Endothelial cell (in vitro differentiated cells): ENCODE data around the gene RPL27. TPM values are rescaled to one million over a fixed set of nuclear protein-coding genes. Genes with fewer than 3 reads are reported as not detected.
"Not testable (repeated sequence)": the region's sequence is repeated elsewhere in the genome, so short reads cannot be mapped to it uniquely, and the experiment has no call there.

Source experiments
- DNase-seq: peaks from one replicate; pipeline ENCODE4 v3.0.0; 2021; ENCODE audit warnings: low spot score
- H3K27ac Mint-ChIP-seq: one replicate; pipeline ENCODE4 v1.8.0; 2021; ENCODE audit warnings: mixed read lengths, inconsistent platforms; ENCODE audit not compliant: unreplicated experiment
- H3K27me3 Mint-ChIP-seq: one replicate; pipeline ENCODE4 v1.8.0; 2021; ENCODE audit warnings: mild to moderate bottlenecking, moderate library complexity, mixed read lengths, inconsistent platforms; ENCODE audit not compliant: unreplicated experiment
- H3K36me3 Mint-ChIP-seq: one replicate; pipeline ENCODE4 v1.8.0; 2021; ENCODE audit warnings: mild to moderate bottlenecking, low read depth, mixed read lengths, inconsistent platforms; ENCODE audit not compliant: unreplicated experiment
- H3K4me1 Mint-ChIP-seq: one replicate; pipeline ENCODE4 v1.8.0; 2021; ENCODE audit warnings: mild to moderate bottlenecking, mixed read lengths, inconsistent platforms; ENCODE audit not compliant: unreplicated experiment
- H3K4me3 Mint-ChIP-seq: one replicate; pipeline ENCODE4 v1.8.0; 2021; ENCODE audit warnings: mild to moderate bottlenecking, mixed read lengths, inconsistent platforms; ENCODE audit not compliant: unreplicated experiment
- H3K9me3 Mint-ChIP-seq: one replicate; pipeline ENCODE4 v1.8.0; 2021; ENCODE audit warnings: mixed read lengths, inconsistent platforms; ENCODE audit not compliant: unreplicated experiment
- total RNA-seq: library from RNA; stranded (reverse); fragmentation: NEBNext Ultra II Directional; extraction: Animal tissue kit (Norgen Biotek cat#: 25700); gene quantifications from one replicate; pipeline ENCODE4 v1.2.1, GENCODE V29; 2021; ENCODE audit not compliant: unreplicated experiment
- TF ChIP-seq, protein P1 (sequence below): fragments of 200-600 bp; sonication (generic); IDR thresholded peaks from one replicate; pipeline ENCODE4 v1.5.0; 2021; ENCODE audit warnings: antibody characterized with exemption; ENCODE audit not compliant: unreplicated experiment

RPL27 gene
- total RNA-seq, 1 donor from 2014 or later, result 1,237 TPM

GRCh38 chr17:42967925-42968324, 30.3 kb upstream of the RPL27 start:
- H3K36me3 Mint-ChIP-seq, result peaks cover 5% of the 10 kb centered on the region
- H3K27me3 Mint-ChIP-seq, result no peaks in the 10 kb centered on the region
- H3K4me1 Mint-ChIP-seq, result peaks cover 13% of the 10 kb centered on the region
- no peak overlapping the region for H3K4me3 Mint-ChIP-seq
- TF ChIP-seq, protein P1, sequence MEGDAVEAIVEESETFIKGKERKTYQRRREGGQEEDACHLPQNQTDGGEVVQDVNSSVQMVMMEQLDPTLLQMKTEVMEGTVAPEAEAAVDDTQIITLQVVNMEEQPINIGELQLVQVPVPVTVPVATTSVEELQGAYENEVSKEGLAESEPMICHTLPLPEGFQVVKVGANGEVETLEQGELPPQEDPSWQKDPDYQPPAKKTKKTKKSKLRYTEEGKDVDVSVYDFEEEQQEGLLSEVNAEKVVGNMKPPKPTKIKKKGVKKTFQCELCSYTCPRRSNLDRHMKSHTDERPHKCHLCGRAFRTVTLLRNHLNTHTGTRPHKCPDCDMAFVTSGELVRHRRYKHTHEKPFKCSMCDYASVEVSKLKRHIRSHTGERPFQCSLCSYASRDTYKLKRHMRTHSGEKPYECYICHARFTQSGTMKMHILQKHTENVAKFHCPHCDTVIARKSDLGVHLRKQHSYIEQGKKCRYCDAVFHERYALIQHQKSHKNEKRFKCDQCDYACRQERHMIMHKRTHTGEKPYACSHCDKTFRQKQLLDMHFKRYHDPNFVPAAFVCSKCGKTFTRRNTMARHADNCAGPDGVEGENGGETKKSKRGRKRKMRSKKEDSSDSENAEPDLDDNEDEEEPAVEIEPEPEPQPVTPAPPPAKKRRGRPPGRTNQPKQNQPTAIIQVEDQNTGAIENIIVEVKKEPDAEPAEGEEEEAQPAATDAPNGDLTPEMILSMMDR, result no peak
- DNase-seq, result no peak
- no peaks in the 10 kb centered on the region for H3K9me3 Mint-ChIP-seq
- H3K27ac Mint-ChIP-seq, result no peak overlapping the region

- H3K4me1 Mint-ChIP-seq, result peaks cover 6% of the 10 kb centered on the region
- no peaks in the 10 kb centered on the region for H3K27me3 Mint-ChIP-seq
- no peak overlapping the region for H3K4me3 Mint-ChIP-seq
- no peaks in the 10 kb centered on the region for H3K9me3 Mint-ChIP-seq
- H3K36me3 Mint-ChIP-seq, result no peaks in the 10 kb centered on the region
- DNase-seq, result no peak
- TF ChIP-seq, protein P1, result no peak
- H3K27ac Mint-ChIP-seq, result no peak overlapping the region
These were observed 29.1 kb upstream of the RPL27 start for GRCh38 chr17:42969001-42969581.

GRCh38 chr17:42971589-42971988, 26.6 kb upstream of the RPL27 start:
- TF ChIP-seq, protein P1, result no peak
- H3K9me3 Mint-ChIP-seq, result no peaks in the 10 kb centered on the region
- no peaks in the 10 kb centered on the region for H3K36me3 Mint-ChIP-seq
- DNase-seq, result no peak
- no peaks in the 10 kb centered on the region for H3K27me3 Mint-ChIP-seq
- H3K4me3 Mint-ChIP-seq, result no peak overlapping the region
- peak overlapping the region; percentile 50 for H3K27ac Mint-ChIP-seq
- no peaks in the 10 kb centered on the region for H3K4me1 Mint-ChIP-seq

DNA sequence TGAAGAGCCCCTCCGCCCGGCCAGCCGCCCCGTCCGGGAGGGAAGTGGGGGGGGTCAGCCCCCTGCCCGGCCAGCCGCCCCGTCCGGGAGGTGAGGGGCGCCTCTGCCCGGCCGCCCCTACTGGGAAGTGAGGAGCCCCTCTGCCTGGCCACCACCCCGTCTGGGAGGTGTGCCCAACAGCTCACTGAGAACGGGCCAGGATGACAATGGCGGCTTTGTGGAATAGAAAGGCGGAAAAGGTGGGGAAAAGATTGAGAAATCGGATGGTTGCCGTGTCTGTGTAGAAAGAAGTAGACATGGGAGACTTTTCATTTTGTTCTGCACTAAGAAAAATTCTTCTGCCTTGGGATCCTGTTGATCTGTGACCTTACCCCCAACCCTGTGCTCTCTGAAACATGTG, 24.9 kb upstream of the RPL27 start:
- not testable (repeated sequence) for DNase-seq, H3K4me3 Mint-ChIP-seq, H3K9me3 Mint-ChIP-seq, H3K4me1 Mint-ChIP-seq, H3K27ac Mint-ChIP-seq, H3K27me3 Mint-ChIP-seq, H3K36me3 Mint-ChIP-seq

DNA sequence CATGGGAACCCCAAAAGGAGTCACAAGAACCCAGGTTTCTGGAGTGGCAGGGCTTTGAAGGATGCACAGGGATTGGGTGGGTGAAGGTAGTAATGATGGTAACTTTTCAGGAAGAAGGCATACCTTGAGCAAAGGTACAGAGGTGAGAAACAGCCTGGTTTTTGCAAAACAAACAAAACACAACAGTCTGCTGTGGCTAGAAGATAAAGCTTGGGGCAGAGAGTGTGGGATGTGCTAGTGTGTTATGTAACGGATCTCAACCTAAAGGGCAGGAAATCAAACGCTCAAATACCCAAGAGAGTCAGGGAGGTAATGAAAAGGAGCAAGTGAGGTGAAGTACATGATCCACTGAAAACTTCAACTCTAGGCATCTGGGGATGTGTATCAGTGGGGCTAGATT, 23.0 kb upstream of the RPL27 start:
- H3K4me3 Mint-ChIP-seq, result no peak overlapping the region
- H3K9me3 Mint-ChIP-seq, result no peaks in the 10 kb centered on the region
- H3K27ac Mint-ChIP-seq, result no peak overlapping the region
- TF ChIP-seq, protein P1, result no peak
- no peak for DNase-seq
- H3K27me3 Mint-ChIP-seq, result peaks cover 4% of the 10 kb centered on the region
- peaks cover 7% of the 10 kb centered on the region for H3K36me3 Mint-ChIP-seq
- peaks cover 7% of the 10 kb centered on the region for H3K4me1 Mint-ChIP-seq

- not testable (repeated sequence) for H3K4me1 Mint-ChIP-seq, H3K27ac Mint-ChIP-seq, H3K27me3 Mint-ChIP-seq, H3K4me3 Mint-ChIP-seq, H3K36me3 Mint-ChIP-seq, DNase-seq, H3K9me3 Mint-ChIP-seq
These were observed 22.5 kb upstream of the RPL27 start for GRCh38 chr17:42975701-42976100.
